Type B pancreatic cell (in vitro differentiated cells): ENCODE results near the gene COL25A1. TPM values are rescaled to one million over a fixed set of nuclear protein-coding genes. Genes with fewer than 3 reads are reported as not detected.

Experiments
- DNase-seq: peaks from one replicate; pipeline ENCODE4 v3.0.0; 2021; ENCODE audit warnings: mixed read lengths; ENCODE audit not compliant: unreplicated experiment; ENCODE audit errors: extremely low spot score
- H3K27ac Mint-ChIP-seq: 2 replicates; pipeline ENCODE4 v1.8.0; 2021; ENCODE audit warnings: mild to moderate bottlenecking, mixed read lengths
- H3K27me3 Mint-ChIP-seq: 2 replicates; pipeline ENCODE4 v1.8.0; 2021; ENCODE audit warnings: mixed read lengths
- H3K36me3 Mint-ChIP-seq: 2 replicates; pipeline ENCODE4 v1.8.0; 2021; ENCODE audit warnings: mixed read lengths
- H3K4me1 Mint-ChIP-seq: one replicate; pipeline ENCODE4 v1.8.0; 2021; ENCODE audit warnings: mixed read lengths; ENCODE audit not compliant: unreplicated experiment
- H3K4me3 Mint-ChIP-seq: 2 replicates; pipeline ENCODE4 v1.8.0; 2021; ENCODE audit warnings: mild to moderate bottlenecking, mixed read lengths
- H3K9me3 Mint-ChIP-seq: 2 replicates; pipeline ENCODE4 v1.8.0; 2021; ENCODE audit warnings: mixed read lengths
- total RNA-seq: library from RNA; stranded (reverse); gene quantifications from 2 replicates; pipeline ENCODE4 v1.2.1, GENCODE V29; 2021; ENCODE audit warnings: low replicate concordance
- TF ChIP-seq, protein P1 (sequence below): fragments of 200-600 bp; sonication (generic); conservative IDR thresholded peaks from 2 replicates; pipeline ENCODE4 v1.5.0; 2021; ENCODE audit warnings: antibody characterized with exemption, mild to moderate bottlenecking

Gene COL25A1
- total RNA-seq, 1 donor from 2014 or later = 9.2 TPM

DNA sequence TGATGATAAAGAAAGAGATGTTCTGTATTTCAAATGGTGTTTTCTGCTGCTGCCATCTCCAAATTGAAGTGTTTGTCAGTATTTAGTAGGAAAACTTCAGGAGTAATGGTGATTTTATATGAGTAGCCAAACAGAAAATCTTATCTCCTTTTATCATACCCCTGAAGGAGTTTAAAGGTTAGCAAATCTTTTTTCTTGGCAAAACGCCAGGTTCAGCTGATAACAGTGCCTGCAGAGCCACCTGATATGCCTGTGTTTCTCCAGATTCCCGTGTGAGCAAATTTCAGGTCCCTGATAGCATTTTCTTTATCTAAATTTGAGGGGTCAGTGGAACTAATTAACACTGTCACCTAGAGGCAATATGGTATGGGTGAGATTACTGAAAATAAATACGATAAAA lies 473.8 kb downstream of the COL25A1 start:
- H3K36me3 Mint-ChIP-seq = no peaks in the 10 kb centered on the region

DNA sequence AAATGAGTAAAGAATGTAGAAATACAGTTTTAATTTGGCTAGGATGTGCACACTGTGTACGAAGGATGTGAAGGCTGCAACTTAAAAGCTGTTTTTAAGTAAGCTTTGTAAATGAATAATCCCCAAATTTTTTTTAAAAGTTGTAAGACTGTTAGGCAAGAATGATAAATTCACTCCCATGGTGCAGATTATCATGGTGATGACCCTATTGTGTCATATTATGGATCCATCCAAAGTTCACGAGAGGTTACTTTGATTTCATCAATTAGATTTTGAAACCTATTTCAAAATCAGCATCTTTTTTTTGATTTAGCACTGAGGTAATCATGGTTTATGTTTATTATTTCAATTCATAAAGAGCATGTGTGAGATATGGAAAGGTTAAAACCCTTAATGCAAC lies 476.7 kb downstream of the COL25A1 start:
- no peaks in the 10 kb centered on the region for H3K36me3 Mint-ChIP-seq
- H3K4me1 Mint-ChIP-seq = peaks cover 11% of the 10 kb centered on the region
- TF ChIP-seq, protein P1, sequence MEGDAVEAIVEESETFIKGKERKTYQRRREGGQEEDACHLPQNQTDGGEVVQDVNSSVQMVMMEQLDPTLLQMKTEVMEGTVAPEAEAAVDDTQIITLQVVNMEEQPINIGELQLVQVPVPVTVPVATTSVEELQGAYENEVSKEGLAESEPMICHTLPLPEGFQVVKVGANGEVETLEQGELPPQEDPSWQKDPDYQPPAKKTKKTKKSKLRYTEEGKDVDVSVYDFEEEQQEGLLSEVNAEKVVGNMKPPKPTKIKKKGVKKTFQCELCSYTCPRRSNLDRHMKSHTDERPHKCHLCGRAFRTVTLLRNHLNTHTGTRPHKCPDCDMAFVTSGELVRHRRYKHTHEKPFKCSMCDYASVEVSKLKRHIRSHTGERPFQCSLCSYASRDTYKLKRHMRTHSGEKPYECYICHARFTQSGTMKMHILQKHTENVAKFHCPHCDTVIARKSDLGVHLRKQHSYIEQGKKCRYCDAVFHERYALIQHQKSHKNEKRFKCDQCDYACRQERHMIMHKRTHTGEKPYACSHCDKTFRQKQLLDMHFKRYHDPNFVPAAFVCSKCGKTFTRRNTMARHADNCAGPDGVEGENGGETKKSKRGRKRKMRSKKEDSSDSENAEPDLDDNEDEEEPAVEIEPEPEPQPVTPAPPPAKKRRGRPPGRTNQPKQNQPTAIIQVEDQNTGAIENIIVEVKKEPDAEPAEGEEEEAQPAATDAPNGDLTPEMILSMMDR = no peak
- H3K27ac Mint-ChIP-seq = no peak overlapping the region
- H3K9me3 Mint-ChIP-seq = no peaks in the 10 kb centered on the region
- no peak overlapping the region for H3K4me3 Mint-ChIP-seq
- no peak for DNase-seq
- peaks cover 8% of the 10 kb centered on the region for H3K27me3 Mint-ChIP-seq

More for the DNA sequence above, 473.8 kb downstream of the COL25A1 start:
- no peak for DNase-seq
- Mint-ChIP-seq H3K4me3 (no peak overlapping the region), H3K27ac (no peak overlapping the region), H3K9me3 (no peaks in the 10 kb centered on the region), H3K27me3 (peaks cover 13% of the 10 kb centered on the region), H3K4me1 (peaks cover 20% of the 10 kb centered on the region)
- TF ChIP-seq, protein P1 = no peak

DNA sequence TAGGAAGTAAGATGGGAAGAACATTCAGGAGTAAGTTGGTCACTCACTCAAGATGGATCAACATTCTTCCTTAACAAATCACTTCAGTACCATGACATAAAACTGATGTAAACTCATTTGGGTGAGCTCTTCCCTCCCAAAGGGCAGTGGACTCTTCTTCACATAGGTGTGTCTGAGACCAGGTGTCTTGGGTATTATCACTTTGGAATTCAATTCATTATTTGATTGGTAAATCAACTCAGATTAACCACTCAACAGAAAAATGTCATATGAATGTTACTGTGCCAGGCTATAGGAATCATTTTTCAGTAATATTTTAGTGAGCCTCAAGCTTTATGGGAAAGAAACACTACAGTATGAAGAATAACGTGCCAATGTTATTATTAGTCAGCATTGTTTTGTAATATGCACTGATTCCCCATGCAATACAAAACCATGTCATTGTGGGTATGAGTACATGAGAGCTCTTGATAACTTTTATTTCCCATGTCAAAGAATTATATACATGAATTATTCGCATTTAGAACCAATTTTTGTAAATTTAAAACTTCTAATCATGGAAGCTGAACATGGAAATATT lies 481.0 kb downstream of the COL25A1 start:
- TF ChIP-seq, protein P1 = no peak
- no peak for DNase-seq
- H3K4me3 Mint-ChIP-seq = no peak overlapping the region
- no peaks in the 10 kb centered on the region for H3K36me3 Mint-ChIP-seq
- no peaks in the 10 kb centered on the region for H3K9me3 Mint-ChIP-seq
- peaks cover under 1% of the 10 kb centered on the region for H3K27me3 Mint-ChIP-seq
- H3K27ac Mint-ChIP-seq = no peak overlapping the region
- H3K4me1 Mint-ChIP-seq = no peaks in the 10 kb centered on the region

DNA sequence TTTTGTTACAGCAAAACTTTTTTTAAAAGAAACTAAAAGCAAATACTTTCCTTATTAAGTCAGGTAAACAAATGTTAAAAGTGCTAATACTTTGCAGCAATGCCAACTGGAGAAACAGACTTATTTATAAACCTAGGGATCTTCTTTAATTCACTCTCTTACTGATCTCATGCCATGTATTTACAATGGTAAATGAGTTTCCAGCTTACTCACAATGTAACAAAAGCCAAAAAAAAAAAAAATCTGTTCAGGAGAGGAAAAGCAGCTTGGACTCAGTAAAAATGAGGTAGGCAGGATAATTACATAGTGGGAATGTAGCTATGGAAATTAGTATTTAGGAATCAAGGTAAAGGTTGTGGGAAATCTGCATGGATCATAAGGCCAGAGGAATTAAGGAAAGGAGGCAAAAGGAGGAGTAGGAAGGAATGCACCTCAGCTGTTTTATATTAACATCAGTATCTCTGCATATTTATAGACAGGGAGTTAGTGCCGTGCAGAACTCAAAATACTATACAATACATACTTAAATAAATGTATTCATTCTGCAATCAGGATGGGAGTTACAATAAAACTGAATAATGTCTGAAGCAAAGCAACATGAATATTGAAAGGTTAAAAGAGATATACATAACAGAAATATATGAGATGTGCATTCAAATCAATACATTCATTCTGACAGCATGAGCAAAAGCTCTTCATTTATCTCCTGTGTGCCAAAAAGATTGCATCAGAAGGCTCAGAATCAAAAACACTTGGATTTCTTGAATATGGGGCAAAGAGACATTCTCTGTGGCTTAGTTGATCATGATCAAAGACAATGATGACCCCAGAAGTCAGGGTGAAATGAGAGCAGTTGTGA lies 481.7 kb downstream of the COL25A1 start:
- Mint-ChIP-seq H3K9me3 (no peaks in the 10 kb centered on the region), H3K27ac (no peak overlapping the region), H3K4me1 (no peaks in the 10 kb centered on the region), H3K36me3 (no peaks in the 10 kb centered on the region), H3K4me3 (no peak overlapping the region), H3K27me3 (no peaks in the 10 kb centered on the region)
- TF ChIP-seq, protein P1 = no peak
- DNase-seq = no peak

DNA sequence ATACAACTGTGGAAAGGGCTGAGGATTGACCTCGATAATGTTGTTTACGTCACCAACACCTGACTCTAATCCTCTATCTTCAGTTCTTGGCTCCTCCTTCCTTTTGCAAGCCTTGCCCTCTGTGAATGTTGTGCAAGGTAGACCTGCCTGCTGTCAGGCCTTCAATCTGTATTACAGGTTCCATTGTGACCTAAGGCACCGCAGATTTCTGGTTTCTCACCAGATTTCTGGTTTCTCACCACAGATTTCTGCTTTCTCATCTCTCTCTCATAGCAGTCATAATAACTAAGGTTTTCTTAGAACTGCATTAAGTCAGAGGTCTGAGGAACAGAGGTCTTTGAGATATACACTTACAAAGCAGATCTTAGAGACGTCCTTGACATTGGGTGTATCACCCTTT lies 488.1 kb downstream of the COL25A1 start:
- Mint-ChIP-seq H3K27me3 (no peaks in the 10 kb centered on the region), H3K36me3 (no peaks in the 10 kb centered on the region), H3K4me3 (no peak overlapping the region), H3K4me1 (no peaks in the 10 kb centered on the region), H3K9me3 (no peaks in the 10 kb centered on the region), H3K27ac (no peak overlapping the region)
- no peak for DNase-seq
- TF ChIP-seq, protein P1 = no peak
